ENCODE results near the gene NIT2. TPM values are rescaled to one million over a fixed set of nuclear protein-coding genes. Genes with fewer than 3 reads are reported as not detected.
"Not testable (repeated sequence)": the region's sequence is repeated elsewhere in the genome, so short reads cannot be mapped to it uniquely, and the experiment has no call there.

The NIT2 gene
- total RNA-seq, 2 donors from 2014 or later, result 29.2 to 39.0 TPM

GRCh38 chr3:100338911-100339310 is 4.4 kb downstream of the NIT2 start:
- DNase-seq (ENCODE audit: low spot score) (no peak), ATAC-seq (ENCODE audit: insufficient number of reproducible peaks, low FRiP score, low read depth) (no peak)
- no peaks in the 10 kb centered on the region for H3K27me3 ChIP-seq (replicated peaks; ENCODE audit: insufficient read depth)
- no peak for TF ChIP-seq CTCF (IDR thresholded peaks at IDR 0.05)
- peaks cover 3 to 12% of the 10 kb centered on the region in 2 donors for H3K4me1 ChIP-seq (ENCODE audit: control insufficient read depth in 1 of 2, low read depth in 2 of 2)
- no peaks in the 10 kb centered on the region for H3K9me3 ChIP-seq
- peaks cover 18% of the 10 kb centered on the region for H3K36me3 ChIP-seq
- no peak overlapping the region for H3K4me3 ChIP-seq
- H3K27ac ChIP-seq, result no peak overlapping the region

- Histone ChIP-seq H3K4me3 (no peak overlapping the region), H3K27ac (no peak overlapping the region), H3K36me3 (peaks cover 21% of the 10 kb centered on the region), H3K4me1 (ENCODE audit: control insufficient read depth in 1 of 2, low read depth in 2 of 2) (peaks cover 0 to 12% of the 10 kb centered on the region in 2 donors), H3K27me3 (replicated peaks; ENCODE audit: insufficient read depth) (no peaks in the 10 kb centered on the region), H3K9me3 (no peaks in the 10 kb centered on the region)
- no peak for ATAC-seq (ENCODE audit: insufficient number of reproducible peaks, low FRiP score, low read depth)
- TF ChIP-seq CTCF (IDR thresholded peaks at IDR 0.05), result no peak
- DNase-seq (ENCODE audit: low spot score), result no peak
Observed at GRCh38 chr3:100339786-100340185, 5.2 kb downstream of the NIT2 start.

GRCh38 chr3:100340527-100340926 is 6.0 kb downstream of the NIT2 start:
- no peaks in the 10 kb centered on the region for H3K27me3 ChIP-seq (replicated peaks; ENCODE audit: insufficient read depth)
- ATAC-seq (ENCODE audit: insufficient number of reproducible peaks, low FRiP score, low read depth) (no peak), DNase-seq (ENCODE audit: low spot score) (no peak)
- no peak overlapping the region for H3K4me3 ChIP-seq
- no peak overlapping the region for H3K27ac ChIP-seq
- peaks cover 0 to 6% of the 10 kb centered on the region in 2 donors for H3K4me1 ChIP-seq (ENCODE audit: control insufficient read depth in 1 of 2, low read depth in 2 of 2)
- peaks cover 28% of the 10 kb centered on the region for H3K36me3 ChIP-seq
- no peaks in the 10 kb centered on the region for H3K9me3 ChIP-seq
- TF ChIP-seq CTCF (IDR thresholded peaks at IDR 0.05), result no peak

- Histone ChIP-seq H3K27me3 (replicated peaks; ENCODE audit: insufficient read depth) (no peaks in the 10 kb centered on the region), H3K4me1 (ENCODE audit: control insufficient read depth in 1 of 2, low read depth in 2 of 2) (no peaks in the 10 kb centered on the region), H3K27ac (no peak overlapping the region), H3K36me3 (peaks cover 45% of the 10 kb centered on the region), H3K4me3 (no peak overlapping the region), H3K9me3 (no peaks in the 10 kb centered on the region)
- ATAC-seq (ENCODE audit: insufficient number of reproducible peaks, low FRiP score, low read depth), result no peak
- no peak for DNase-seq (ENCODE audit: low spot score)
- no peak for TF ChIP-seq CTCF (IDR thresholded peaks at IDR 0.05)
Observed at GRCh38 chr3:100348727-100349126, 14.2 kb downstream of the NIT2 start.

GRCh38 chr3:100351770-100352169 is 17.2 kb downstream of the NIT2 start:
- not testable (repeated sequence) for DNase-seq (ENCODE audit: low spot score); H3K27me3 ChIP-seq (replicated peaks; ENCODE audit: insufficient read depth); H3K4me3 ChIP-seq; H3K9me3 ChIP-seq; H3K27ac ChIP-seq; ATAC-seq (ENCODE audit: insufficient number of reproducible peaks, low FRiP score, low read depth); H3K4me1 ChIP-seq (ENCODE audit: control insufficient read depth in 1 of 2, low read depth in 2 of 2)
- peaks cover 32% of the 10 kb centered on the region for H3K36me3 ChIP-seq

Measured in thoracic aorta (tissue), 2 donors.